Measurements from ENCODE around the gene NKD1.

NKD1 gene

DNA sequence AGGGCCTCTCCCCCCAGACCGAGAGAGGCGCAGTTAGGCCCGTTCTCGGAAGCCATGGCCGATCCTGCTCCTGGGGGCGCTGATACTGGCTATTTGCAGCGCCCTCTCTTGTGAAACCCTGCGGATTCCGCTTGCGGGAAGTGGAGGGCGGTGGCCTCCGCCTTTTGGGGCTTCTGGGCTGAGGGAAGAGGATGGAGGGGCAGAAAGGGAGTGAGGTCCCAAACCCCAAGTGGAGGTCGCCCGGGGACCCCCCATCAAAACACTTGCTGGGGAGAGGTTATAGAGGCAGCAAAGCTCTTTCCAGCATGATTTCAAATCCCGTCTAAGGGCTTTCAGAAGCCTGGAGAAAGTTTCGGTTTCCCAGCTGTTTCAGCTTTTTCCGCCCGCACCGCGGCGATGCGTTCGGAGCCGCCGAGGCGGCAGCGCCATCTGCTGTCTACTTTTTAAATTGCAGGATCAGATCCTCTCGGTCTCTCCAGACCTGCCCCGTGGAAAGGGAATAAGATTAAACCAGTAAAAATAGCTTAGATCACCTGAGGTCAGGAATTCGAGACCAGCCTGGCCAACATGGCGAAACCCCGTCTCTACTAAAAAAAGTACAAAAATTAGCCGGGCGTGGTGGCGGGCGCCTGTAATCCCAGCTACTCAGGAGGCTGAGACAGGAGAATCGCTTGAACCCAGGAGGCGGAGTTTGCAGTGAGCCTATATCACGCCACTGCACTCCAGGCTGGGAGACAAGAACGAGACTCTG, 117.1 kb downstream of the NKD1 start:
- FAIRE-seq (no peak), DNase-seq (ENCODE audit: insufficient read length, low spot score) (peak; percentile 74)

DNA sequence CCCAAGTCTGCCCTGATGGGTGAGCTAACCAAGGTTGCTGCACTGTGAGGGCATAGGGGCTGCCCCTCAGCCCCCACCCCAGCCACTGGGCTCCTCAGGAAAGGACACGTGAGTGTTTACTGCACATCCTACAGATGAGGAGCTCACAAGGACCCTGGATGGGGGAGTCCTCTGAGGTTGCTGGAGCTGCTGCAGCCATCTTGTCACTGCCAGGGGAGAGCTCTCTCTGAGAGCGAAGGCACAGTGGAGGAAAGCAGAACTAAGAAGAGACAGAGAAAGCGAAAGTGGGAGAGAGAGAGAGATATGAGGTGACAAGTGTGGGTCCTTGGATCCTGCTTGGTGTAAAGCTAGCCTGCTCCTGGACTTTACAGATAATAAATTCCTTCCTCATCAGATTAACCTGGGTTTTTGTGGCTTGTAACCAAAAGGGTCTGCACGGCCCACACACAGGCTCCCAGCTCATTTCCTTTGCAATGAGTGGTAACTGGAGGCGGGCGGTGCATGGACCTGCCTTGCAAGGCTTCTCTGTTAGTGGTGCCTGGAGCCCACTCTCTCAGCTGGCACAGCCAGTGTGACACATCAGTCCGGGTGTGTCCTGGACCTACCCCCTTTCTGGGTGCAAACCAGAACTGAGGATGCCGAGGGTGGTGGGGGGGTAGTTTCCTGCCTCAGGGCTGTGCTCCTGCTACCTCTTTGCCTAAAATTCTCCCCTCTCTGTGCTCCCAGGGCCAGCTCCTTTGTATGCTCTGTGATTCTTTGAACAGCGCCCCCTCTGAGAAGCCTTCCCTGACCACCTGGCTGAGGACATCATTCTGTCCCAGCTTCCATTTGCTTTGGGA, 118.7 kb downstream of the NKD1 start:
- DNase-seq (ENCODE audit: insufficient read length, low spot score) (no peak), FAIRE-seq (no peak)

DNA sequence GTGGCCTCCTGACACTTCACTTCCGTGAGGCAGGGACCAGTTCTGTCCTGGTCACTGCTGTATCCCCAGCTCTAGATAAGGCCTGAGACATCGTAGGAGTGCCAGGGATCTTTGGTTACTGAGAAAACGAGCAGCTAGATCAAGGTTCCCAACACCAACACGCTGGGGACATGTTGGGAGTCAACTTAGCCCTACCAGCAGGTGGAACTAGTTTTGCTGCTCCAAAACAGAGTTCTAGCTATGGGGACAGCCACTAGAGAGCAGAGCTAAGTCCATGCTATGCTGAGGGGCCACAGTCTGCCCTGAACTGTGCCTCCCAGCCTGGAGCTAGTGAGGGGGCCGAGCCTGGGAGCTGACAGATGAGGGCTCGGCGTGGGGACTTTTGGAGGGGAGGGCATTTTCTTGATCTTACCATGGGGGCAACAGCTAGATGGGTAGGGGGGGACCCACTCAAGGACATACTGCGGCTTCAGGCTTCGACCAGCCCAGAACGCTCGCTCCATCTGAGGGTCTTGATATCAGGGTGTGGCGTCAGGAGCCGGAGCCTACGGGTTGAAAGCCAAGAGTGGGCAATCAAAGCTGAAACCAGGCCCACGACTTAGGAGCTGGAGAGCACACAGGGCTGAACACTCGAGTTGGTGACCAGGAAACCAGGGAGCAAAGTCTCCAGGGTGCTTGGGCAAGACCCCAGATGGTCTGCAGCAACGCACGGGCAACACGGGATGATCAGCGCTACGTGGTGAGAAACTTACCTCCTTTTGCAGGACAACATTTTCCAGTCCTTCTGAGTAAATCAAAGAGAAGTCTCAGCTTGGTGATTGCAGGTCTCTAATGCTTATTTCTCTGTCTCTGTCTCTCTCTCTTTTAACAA, 119.5 kb downstream of the NKD1 start:
- no peak for DNase-seq (ENCODE audit: insufficient read length, low spot score)
- no peak for FAIRE-seq

DNA sequence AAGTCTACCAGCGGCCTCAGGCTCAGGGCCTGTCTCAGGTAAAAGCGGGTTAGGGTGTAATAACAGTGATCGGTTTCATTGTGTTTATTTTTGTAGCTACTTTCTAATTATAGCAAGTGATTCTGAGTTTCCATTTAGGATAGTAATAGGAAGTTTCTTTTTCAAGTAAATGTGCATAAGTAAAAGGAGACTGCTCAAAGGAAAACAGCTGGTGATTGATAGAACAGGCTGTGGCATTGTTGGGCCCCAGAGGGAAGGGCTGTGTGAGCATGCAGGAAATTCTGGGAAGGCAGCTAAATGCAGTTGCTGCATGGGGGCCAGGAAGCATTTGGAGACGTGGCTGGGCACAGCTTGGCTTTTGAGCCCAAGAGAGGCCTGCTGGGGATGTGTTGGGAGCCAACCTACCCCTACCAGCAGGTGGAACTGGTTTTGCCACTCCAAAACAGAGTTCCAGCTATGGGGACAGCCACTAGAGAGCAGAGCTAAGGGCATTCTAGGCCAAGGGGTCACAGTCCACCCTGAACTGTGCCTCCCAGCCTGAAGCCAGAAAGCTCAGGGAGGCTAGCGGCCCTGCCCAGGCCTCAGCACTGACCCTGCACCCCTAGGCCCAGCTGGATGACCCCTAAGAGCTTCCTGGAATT, 120.3 kb downstream of the NKD1 start:
- no peak for DNase-seq (ENCODE audit: insufficient read length, low spot score)
- no peak for FAIRE-seq

DNA sequence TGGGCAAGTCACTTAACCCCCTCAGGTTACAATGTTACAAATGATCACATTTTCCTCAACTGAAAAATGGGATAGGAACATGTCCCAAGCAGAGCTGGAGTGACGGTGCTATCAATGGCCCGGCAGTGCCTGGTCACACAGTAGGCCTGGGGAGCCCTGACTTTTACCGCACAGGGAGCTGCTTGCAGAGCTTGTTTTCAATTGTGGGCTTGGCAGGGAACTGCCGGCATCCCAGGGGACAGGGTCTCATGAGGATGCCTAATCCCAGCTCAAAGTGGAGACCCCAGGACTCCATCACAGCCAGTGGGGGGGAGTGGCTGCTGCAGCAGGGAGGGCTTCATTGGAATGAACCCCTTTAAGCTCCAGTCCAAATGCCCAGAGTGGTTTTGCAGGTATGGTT, 121.5 kb downstream of the NKD1 start:
- FAIRE-seq (no peak), DNase-seq (ENCODE audit: insufficient read length, low spot score) (no peak)

DNA sequence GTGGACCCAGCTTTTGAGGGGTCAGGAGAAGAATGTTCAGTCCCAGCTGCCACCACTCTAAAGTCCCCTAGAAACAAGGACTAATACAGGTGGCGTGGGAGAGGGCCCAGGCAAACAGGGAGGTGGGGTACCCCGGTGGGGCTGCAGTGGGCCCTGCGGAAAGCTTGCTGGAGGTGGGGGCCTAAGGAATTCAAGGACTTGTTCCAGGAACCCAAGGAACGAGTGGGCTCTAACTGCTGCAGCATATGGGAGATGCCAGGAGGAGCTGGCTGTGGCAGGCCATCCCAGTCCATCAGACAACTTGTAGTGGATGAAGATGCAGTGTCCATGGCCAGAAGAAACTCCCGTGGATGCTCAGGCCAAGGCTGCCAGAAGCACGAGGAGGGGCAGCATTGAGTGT, 122.3 kb downstream of the NKD1 start:
- FAIRE-seq = no peak
- DNase-seq (ENCODE audit: insufficient read length, low spot score) = no peak

DNA sequence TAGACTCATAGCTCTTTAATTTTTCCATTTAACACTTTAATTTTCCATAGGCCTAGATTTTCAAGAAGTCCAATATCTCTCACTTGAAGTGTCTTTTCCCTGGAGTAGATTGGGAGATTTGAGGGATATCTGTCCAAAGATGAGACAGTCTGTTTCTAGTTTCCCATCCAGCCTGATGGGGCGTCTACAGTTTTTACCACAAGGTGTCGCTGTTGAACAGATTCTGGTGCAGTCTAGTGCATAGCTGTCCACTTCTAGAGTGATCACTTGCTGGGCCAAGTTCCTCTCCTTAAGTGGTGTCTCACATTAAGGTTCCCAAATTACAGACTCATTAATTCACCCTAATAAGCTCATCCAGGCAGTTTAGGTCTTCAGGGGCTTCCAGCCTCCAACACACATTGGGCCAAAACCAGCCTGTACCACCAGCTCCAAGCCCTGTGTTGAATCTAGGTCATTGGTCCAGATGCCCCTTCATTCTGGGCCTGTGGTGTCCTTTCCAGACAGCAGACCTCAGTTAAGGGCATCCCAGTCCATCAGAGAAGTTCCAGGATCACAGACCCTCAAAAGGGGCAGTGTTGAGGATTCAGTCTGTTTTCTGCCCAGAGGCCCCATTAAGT, 123.6 kb downstream of the NKD1 start:
- FAIRE-seq (no peak), DNase-seq (ENCODE audit: insufficient read length, low spot score) (no peak)

DNA sequence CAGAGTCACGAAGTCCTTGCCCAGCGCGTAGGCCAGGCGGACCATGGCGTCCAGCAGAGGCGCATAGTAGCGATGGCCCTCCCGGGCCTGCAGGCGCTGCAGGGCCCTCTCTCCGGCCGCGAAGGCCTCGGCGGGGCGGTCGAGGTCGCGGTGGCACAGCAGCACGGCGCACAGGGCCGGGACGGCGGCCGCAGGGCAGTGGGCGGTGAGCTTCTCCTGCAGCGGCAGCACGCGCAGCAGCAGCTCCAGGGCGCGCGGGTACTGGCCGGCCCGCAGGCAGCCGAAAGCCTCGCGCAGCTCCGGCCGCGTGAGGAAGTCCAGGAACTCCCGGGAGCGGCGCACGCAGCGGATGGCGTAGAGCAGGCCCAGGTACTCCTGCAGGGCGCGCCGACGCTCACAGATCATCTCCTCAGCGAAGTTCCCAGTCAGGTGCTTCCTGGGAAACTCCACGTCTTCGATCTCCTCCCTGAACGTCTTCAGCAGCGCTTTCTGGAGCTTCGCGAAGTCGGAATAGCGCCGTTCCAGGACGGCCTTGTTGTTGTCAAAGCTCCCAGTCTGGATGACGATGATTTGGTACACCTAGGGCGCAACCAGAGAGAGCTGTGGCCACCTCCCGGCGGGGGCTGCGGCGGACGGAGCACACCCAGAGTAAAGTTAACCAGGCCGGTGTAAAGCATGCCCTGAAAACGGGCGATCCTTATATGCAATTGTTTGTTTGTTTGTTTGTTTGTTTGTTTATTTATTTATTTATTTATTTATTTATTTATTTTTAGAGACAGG, 125.5 kb downstream of the NKD1 start:
- FAIRE-seq (no peak), DNase-seq (ENCODE audit: insufficient read length, low spot score) (no peak)

DNA sequence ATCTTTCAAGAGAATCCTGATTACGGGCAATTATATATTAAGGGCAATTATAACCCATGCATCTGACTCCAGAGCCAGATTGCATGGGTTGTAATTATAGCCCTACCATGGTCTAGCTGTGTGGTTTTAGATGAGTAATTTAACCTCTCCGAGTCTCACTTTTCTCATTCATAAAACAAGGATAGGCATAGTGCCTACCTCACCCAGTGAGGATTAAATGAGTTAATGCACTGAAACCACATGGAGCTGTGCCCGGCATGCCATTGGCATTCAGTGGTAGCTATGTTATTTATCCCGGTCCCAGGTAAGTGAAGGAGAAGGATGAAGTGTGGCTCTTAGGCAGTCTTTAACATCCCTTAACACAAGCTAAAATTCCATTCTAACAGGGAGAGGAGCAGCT, 126.6 kb downstream of the NKD1 start:
- DNase-seq (ENCODE audit: insufficient read length, low spot score) (no peak), FAIRE-seq (no peak)

DNA sequence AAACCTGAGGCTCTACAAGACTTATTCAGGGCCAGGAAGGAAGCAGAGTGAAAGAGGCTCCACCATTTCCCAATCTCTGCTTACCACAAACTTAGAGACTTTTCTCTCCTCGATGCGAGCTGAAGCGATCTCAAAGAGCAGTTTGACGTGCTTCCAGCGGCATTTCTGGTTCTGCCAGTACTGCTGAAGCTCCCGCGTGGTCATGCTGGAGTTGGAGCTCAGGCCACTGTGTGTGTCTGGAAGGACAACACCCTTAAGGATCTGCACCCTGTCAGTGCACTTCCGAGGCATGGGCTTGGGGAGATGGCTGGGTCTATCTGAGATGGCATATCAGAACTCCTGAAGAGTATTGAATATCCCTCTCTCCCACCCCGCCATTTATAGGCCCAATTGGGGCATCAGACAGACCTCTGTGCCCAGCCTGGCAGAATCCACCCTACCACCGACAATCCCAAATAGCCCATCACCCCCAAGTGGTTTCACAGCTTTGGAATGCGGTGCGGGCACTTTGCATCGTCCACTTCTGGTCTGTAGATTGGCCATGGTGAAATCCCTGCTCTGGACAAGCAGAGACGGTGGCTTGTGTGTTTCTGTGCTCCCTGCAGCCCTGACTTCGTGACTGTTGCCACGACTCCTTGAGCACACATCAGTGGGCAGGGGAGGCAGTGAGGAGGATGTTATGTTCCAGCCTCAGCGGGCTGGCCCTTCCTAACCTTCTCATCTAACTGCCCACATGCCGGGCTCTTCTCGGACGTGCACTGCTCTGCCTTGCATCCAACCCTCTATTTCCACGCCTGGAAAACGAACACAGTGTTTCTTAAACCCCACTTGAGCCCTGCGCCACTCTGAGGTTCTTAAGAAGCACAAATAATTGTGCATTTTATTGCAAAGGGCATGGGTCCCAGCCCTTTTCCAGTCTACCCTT, 127.8 kb downstream of the NKD1 start:
- DNase-seq (ENCODE audit: insufficient read length, low spot score) = no peak
- FAIRE-seq = no peak

DNA sequence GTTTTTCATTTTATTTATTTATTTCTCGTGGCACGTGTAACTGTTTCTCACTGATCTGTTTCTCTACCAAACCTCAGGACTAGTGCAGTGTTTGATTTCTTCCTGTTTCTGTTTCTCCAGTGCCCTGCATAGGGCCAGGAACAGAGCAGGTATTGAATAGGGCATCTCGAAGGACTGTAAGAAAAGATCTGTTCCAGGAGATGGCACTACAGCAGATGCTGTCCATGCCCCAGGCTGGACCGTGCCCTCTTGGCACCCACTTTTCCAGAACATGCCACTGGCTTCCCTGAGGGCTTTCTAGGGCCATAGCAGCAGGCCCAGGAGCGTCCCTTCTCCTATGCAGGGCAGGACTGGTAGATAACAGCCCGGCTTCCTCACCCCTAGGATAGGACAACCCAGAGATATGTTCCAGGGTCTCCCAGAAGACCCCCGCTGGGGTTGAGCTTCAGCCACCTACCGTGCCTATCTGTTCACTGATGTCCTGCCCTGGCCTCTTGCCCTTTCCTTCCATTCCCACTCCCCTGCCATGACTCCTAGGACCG, 128.6 kb downstream of the NKD1 start:
- no peak for FAIRE-seq
- no peak for DNase-seq (ENCODE audit: insufficient read length, low spot score)

DNA sequence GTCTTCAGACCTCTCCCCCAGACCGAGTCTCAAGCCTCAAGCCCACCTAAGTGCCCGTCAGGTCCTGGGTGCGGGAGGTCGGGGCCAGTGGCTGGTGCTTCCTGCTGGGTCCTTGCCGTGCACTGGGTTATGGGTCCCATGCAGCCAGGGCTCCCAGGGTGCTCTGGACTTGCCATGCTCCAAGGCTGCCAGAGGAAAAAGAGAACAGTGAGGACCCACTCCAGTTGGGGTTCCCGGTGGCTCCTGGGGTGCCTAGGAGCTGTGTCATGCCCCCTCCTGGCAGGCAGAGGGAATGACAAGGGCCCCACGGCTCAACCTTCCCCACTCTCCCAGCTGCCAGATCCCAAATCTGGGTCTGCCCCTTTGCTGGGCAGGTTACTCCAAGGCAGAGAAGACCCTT, 129.2 kb downstream of the NKD1 start:
- DNase-seq (ENCODE audit: insufficient read length, low spot score) = no peak

DNA sequence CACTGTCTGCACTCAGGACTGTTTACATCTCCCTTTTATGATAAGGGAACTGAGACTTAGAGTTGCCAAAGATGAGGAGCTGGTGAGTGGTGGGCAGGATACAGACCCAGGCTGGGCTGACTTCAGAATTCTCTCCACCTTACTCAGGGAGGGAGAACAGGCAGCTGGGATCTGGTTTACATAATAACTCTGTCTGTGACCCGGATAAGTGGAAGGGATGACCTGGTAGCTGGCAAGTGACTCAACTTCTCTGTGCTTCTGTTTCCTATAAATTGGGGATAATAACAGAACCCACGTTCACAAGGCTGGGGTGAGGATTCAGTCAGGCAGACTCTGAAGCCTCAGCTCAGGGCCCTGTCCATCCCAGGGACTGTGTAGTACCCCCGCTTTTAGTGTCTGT, 130.3 kb downstream of the NKD1 start:
- no peak for DNase-seq (ENCODE audit: insufficient read length, low spot score)

More for the DNA sequence above, 129.2 kb downstream of the NKD1 start:
- no peak for FAIRE-seq

DNA sequence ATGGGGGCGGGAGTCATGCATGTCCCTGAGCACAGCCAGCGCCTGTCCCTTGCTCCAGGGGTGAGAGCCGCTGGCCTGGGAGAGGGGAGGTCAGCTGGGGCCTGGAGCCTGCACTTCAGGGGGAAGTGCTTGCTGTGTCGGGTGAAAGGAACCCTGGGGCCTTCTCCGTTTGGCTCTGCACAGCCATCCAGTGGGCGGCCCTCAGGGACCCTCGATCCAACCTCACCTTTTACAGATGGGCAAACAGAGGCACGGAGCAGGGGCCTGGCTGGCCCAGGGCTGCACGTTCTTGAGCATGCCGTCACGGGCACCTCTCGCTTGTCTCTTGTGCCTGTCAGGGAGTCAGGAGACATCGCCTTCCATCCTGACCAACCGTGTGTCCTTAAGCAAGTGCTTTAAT, 131.1 kb downstream of the NKD1 start:
- no peak for FAIRE-seq
- DNase-seq (ENCODE audit: insufficient read length, low spot score) = no peak

More for the DNA sequence above, 130.3 kb downstream of the NKD1 start:
- FAIRE-seq = no peak

DNA sequence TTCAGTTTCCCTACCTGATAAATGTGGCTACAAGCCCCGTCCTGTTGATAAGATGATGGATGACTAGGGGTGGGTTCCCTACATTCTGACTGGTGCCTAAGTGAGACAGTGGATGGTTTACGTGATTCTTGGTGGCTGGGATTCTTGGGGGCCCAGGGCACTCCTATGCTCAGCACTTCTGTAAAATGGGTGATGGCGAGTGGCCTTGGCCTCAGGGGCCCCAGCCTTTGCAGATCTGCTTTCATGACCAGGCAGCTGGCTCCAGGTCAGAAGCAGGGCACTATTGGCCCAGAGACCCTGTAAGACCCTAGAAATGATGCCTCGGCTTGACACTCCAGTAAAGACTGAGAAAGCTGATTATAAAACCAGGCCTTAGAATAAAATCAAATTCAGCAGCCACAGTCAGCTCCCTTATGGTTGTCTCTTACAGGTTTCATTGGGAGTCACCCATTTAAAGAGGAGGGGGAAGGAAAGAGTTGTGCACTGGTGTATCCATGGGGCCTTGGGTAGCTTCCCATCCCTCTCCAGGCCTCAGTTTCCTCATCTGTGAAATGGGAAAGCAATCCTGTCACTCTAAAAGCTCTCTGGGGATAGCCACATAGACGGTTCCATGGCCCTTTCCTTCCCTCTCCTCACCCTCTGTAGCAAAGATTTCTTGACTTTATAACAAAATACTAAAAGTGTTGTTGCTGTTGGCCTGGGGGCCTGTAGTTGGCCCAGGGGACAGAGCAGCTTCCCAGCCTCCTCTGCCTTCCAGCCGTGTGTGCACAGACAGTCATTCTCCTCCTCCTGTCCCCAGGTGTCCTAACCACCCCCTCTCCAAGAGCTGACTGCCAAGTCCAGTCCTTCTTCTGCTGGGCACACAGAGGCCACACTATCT, 131.7 kb downstream of the NKD1 start:
- FAIRE-seq = no peak
- DNase-seq (ENCODE audit: insufficient read length, low spot score) = no peak

DNA sequence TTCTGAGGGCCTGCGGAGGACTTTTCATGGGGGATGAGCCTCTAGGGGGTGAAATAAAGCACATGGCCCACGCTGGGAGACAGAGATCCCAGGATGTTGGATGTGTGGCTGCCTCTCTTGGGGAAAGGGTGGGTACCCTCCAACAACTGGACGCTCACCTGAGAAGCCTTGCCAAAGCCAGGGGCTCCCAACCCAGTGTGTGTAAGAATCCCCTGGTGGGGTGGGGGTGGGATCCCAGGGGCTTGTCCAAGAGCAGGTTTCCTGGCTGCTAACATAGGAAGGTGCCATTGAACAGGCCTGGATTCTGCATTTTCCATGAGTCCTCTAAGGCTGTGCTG, 132.3 kb downstream of the NKD1 start:
- DNase-seq (ENCODE audit: insufficient read length, low spot score) (no peak), FAIRE-seq (no peak)

Data from HTR-8/SVneo (cell line).